K562 (cell line): Measurements from ENCODE around the gene FOXD2. TPM values are rescaled to one million over a fixed set of nuclear protein-coding genes. Genes with fewer than 3 reads are reported as not detected.

Experiments
- ATAC-seq: fragments of 200-7000 bp; cut with Tn5 transposase; 3 replicates; pipeline ENCODE4 v1.9.1; 2020; ENCODE audit warnings: moderate library complexity
- BruUV-seq: library from RNA; stranded (reverse); fragments of 400-500 nt; replicated peaks from 2 replicates; lab custom pipeline; 2021; lab: Mats Ljungman, UMichigan
- CTCF ChIA-PET: fragments of 300-600 bp; formaldehyde crosslinking; extraction: SDS; loops from one replicate; lab custom pipeline; 2021; ENCODE audit warnings: low intra/inter-chr PET ratio; lab: Yijun Ruan, JAX
- POLR2A ChIA-PET: fragments of 300-600, 350-650 bp; sonication (Branson Sonifier 250); formaldehyde crosslinking; extraction: SDS; loops from one replicate; lab custom pipeline; 2021; ENCODE audit warnings: antibody characterized with exemption, inconsistent platforms; lab: Yijun Ruan, JAX
- DNase-seq, 4 experiments: peaks; one replicate each; pipeline versions ENCODE4 v3.0.0 to v3.0.0-alpha.2; 2011 to 2018; ENCODE audit warnings: low spot score in 3 of 4, mixed read lengths in 3 of 4; ENCODE audit errors: extremely low read depth in 1 of 4
- FAIRE-seq: peaks from 2 replicates; lab custom pipeline; 2011; peaks lifted over from hg19 to GRCh38; lab: Jason Lieb, UNC
- H2AFZ ChIP-seq: 2 replicates; pipeline ENCODE4 v1.6.0; 2011; ENCODE audit warnings: low read depth, low read length, control low read depth, inconsistent platforms
- H3K27ac ChIP-seq: fragments of 200-600 bp; 3 replicates; pipeline ENCODE4 v1.8.0; 2011; ENCODE audit warnings: low read depth, mild to moderate bottlenecking, control low read depth, inconsistent platforms, low read length, moderate library complexity, mixed read lengths; ENCODE audit errors: extremely low read depth
- H3K27me3 ChIP-seq, 2 experiments: fragments of 300-600 bp in 1 of 2; 2 replicates in 1 of 2; 3 replicates in 1 of 2; pipeline versions ENCODE4 v1.6.0 to v1.8.0; 2011; ENCODE audit warnings: inconsistent platforms in 2 of 2, low read length in 2 of 2, mild to moderate bottlenecking in 1 of 2, mixed read lengths in 1 of 2, moderate library complexity in 1 of 2; ENCODE audit not compliant: control insufficient read depth in 2 of 2, insufficient read depth in 2 of 2
- H3K36me3 ChIP-seq: fragments of 300-600 bp; 3 replicates; pipeline ENCODE4 v1.8.0; 2011; ENCODE audit warnings: mild to moderate bottlenecking, low read length, inconsistent platforms; ENCODE audit not compliant: control insufficient read depth, insufficient read depth
- H3K4me1 ChIP-seq, 2 experiments: fragments of 200-600 bp in 1 of 2; replicated peaks in 1 of 2; 2 replicates in 1 of 2; 3 replicates in 1 of 2; pipeline versions ENCODE4 v1.5.1 to v1.8.0; 2011; ENCODE audit warnings: inconsistent platforms in 2 of 2, low read length in 2 of 2, mild to moderate bottlenecking in 1 of 2, mixed read lengths in 1 of 2, moderate library complexity in 1 of 2; ENCODE audit not compliant: control insufficient read depth in 2 of 2, insufficient read depth in 2 of 2
- H3K4me2 ChIP-seq: 2 replicates; pipeline ENCODE4 v1.6.1; 2011; ENCODE audit warnings: low read length, control low read depth, inconsistent platforms, mixed read lengths; ENCODE audit not compliant: insufficient read depth
- H3K4me3 ChIP-seq: fragments of 200-600 bp; sonication (generic), shearing (Covaris generic); 2 replicates; pipeline ENCODE4 v1.5.1; 2016; ENCODE audit warnings: control low read depth, inconsistent platforms
- H3K79me2 ChIP-seq: fragments of 200-600 bp; 3 replicates; pipeline ENCODE4 v1.8.0; 2011; ENCODE audit warnings: low read length, inconsistent platforms; ENCODE audit not compliant: control insufficient read depth, insufficient read depth
- H3K9ac ChIP-seq, 2 experiments: 2 replicates each; pipeline versions ENCODE4 v1.6.0 to v1.6.1; 2011; ENCODE audit warnings: low read depth in 2 of 2, low read length in 2 of 2, control low read depth in 1 of 2, inconsistent platforms in 1 of 2, mild to moderate bottlenecking in 1 of 2, mixed read lengths in 1 of 2; ENCODE audit not compliant: insufficient read depth in 1 of 2
- H3K9me1 ChIP-seq: one replicate; pipeline ENCODE4 v1.6.0; 2011; ENCODE audit warnings: inconsistent platforms, mild to moderate bottlenecking, low read length, moderate library complexity; ENCODE audit not compliant: control insufficient read depth, insufficient read depth
- H3K9me3 ChIP-seq: replicated peaks from 2 replicates; pipeline ENCODE4 v1.5.1; 2011; ENCODE audit warnings: low read depth, low read length, inconsistent platforms; ENCODE audit not compliant: control insufficient read depth, insufficient read depth
- H4K20me1 ChIP-seq: replicated peaks from 2 replicates; pipeline ENCODE4 v1.6.1; 2011; ENCODE audit warnings: low read length, inconsistent platforms, mixed read lengths; ENCODE audit not compliant: control insufficient read depth, insufficient read depth
- ARID3A ChIP-seq: IDR thresholded peaks from 2 replicates; pipeline ENCODE4 v1.6.1; 2012; ENCODE audit warnings: low read depth, low read length, improper control_type of control experiment, borderline replicate concordance
- ELF1 ChIP-seq: fragments of 200-800 bp; sonication (Bioruptor generic); IDR thresholded peaks from 2 replicates; pipeline ENCODE4 v1.6.1; 2016; ENCODE audit warnings: missing genetic modification characterization, missing compliant biosample characterization
- RHOXF2B ChIP-seq: fragments of 250-450 bp; sonication (Bioruptor Pico); conservative IDR thresholded peaks from 2 replicates; pipeline ENCODE4 v1.5.1; 2021
- SMARCC2 ChIP-seq: fragments of 450-650 bp; IDR thresholded peaks from 2 replicates; pipeline ENCODE4 v1.6.1; 2017; ENCODE audit warnings: antibody characterized with exemption, moderate library complexity, mild to moderate bottlenecking, low read depth
- SNRNP70 ChIP-seq: fragments of 200-400 bp; formaldehyde crosslinking; optimal IDR thresholded peaks from 2 replicates; pipeline ENCODE3; 2017; ENCODE audit warnings: low read depth, low read length
- TAF1 ChIP-seq: IDR thresholded peaks from 2 replicates; pipeline ENCODE4 v1.6.1; 2011; ENCODE audit warnings: mild to moderate bottlenecking, low read length, moderate library complexity; ENCODE audit not compliant: insufficient read depth, control insufficient read depth, severe bottlenecking; ENCODE audit errors: extremely low read depth
- ZBTB33 ChIP-seq: sonication (generic); formaldehyde crosslinking; IDR thresholded peaks from 2 replicates; pipeline ENCODE4 v1.8.1; 2023; ENCODE audit warnings: mild to moderate bottlenecking, missing genetic modification reagents
- WGBS: fragments of 100-300 bp; shearing (Covaris generic); methylation state at CpG from one replicate; pipeline ENCODE4 v1.1.6; 2016; ENCODE audit warnings: low coverage, mixed read lengths; ENCODE audit not compliant: insufficient coverage; ENCODE audit errors: missing lambda C conversion rate; 5-methylcytosine and 5-hydroxymethylcytosine counted together
- in situ Hi-C: fragments of 300-500 bp; cut with MboI; formaldehyde crosslinking; loops from 4 replicates; pipeline ENCODE4 v1.15.0; 2018; ENCODE audit warnings: inconsistent platforms, mixed read lengths
- intact Hi-C: fragments of 100-400 bp; cut with micrococcal nuclease; formaldehyde crosslinking; loops from 2 replicates; pipeline ENCODE4 v1.14.2; 2022
- polyA plus RNA-seq, 8 experiments: library from polyadenylated mRNA; depleted of rRNA in 4 of 8; stranded (reverse) in 5 of 8; unstranded in 3 of 8; fragments of >200 nt; fragmentation: Nextera tagmentation in 2 of 8; fragmentation: Illumina TruSeq in 1 of 8; extraction: Ambion mirVana in 2 of 8; extraction: Trizol in 1 of 8; gene quantifications; 2 replicates each; pipeline versions ENCODE4 v1.2.1 to v1.2.3, GENCODE V29; 2011 to 2014; ENCODE audit warnings: inconsistent platforms in 1 of 8, missing spikeins in 1 of 8
- total RNA-seq, 7 experiments: library from RNA; depleted of rRNA in 6 of 7; stranded (reverse); fragments of >200 nt in 6 of 7; fragmentation: Illumina TruSeq in 2 of 7; extraction: Trizol in 2 of 7; gene quantifications; 2 replicates each; pipeline versions ENCODE4 v1.2.1 to v1.2.3, GENCODE V29; 2011 to 2021; ENCODE audit warnings: low replicate concordance in 1 of 7

Gene FOXD2
- total and polyA plus RNA-seq, 9 of the 15 experiments (the other 6 are each of a cell fraction or from before 2014, with no cell fraction given), result 0.06 to 1.2 (median 0.22) TPM

GRCh38 chr1:47483651-47484050 is 45.8 kb downstream of the FOXD2 start:
- ATAC-seq, result no peak
- Histone ChIP-seq H2AFZ (no peak overlapping the region), H4K20me1 (peaks cover 4% of the 10 kb centered on the region; the same call in 1 of the 2 replicates), H3K79me2 (no peaks in the 10 kb centered on the region), H3K4me1 (no peaks in the 10 kb centered on the region), H3K9me3 (no peaks in the 10 kb centered on the region), H3K27me3 (peaks cover 6 to 43% of the 10 kb centered on the region in 2 experiments; a peak in 4 of 5 replicates), H3K4me2 (no peak overlapping the region), H3K9me1 (no peaks in the 10 kb centered on the region), H3K27ac (no peak overlapping the region), H3K36me3 (no peaks in the 10 kb centered on the region), H3K9ac (no peak overlapping the region), H3K4me3 (no peak overlapping the region)
- 0% methylated on average over 5 of the region's 5 CpGs for WGBS
- ChIA-PET POLR2A (interaction anchor here (0.6 to 1.1 kb wide), 4 partner anchors 12 to 132 kb away, joined by 3 to 6 read pairs (median 4); no protein-coding TSS in a partner anchor), CTCF (no interaction called here)
- no peak for TF ChIP-seq ZBTB33
- TF ChIP-seq ELF1 (tag), result no peak
- no peak for TF ChIP-seq SMARCC2
- TF ChIP-seq TAF1, result no peak
- TF ChIP-seq ARID3A, result no peak
- TF ChIP-seq SNRNP70, result no peak
- no peak for TF ChIP-seq RHOXF2B (CRISPR knock-in tag)
- intact Hi-C loops, result no loop called here
- FAIRE-seq, result no peak
- in situ Hi-C loops, result no loop called here
- no TSS peak for BruUV-seq
- no peak for DNase-seq
